NOMO-1 (cell line): ENCODE data around the gene STRIP1.
A peak's percentile ranks its signal among the peaks of the same experiment; 100 is the strongest.

ENCODE experiments used
- DNase-seq, 2 experiments: peaks; one replicate each; lab custom pipeline; 2025; ENCODE audit not compliant: unreplicated experiment in 2 of 2; lab: John Stamatoyannopoulos, UW

The STRIP1 gene

DNA sequence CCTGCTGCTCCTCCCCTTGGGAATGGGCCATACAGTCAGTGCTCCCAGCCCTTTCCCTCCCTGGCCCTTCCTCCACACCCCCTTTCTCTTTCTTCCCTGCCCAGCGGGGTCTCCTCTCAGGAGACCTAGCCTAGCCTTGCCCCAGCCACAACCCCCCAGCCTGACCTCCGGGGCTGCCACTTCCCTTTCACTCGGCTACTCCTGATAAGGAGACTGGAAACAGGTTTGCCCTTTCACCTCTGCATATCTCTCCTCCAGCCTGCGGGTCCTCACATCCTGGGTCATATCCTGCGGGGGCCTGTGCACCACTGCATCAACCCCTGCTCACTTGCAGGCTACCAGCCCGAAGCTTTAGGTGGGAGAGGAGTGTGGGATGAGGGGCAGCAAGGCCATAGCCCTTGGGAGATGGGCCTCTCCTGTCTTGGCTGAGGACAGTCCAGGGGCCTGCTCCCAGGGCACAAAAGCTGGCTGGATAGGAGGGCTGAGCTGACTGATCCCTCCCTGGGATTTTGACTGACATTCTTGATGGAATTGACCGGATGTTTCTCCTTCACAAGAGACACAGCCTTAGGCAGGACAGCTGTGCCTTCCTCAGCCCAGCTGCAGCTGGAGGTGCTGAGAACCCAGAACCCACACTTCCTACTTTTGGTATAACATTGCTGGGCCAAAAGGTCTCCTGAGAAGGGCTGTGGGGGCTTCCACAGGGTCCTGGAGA is 55.3 kb downstream of the STRIP1 start:
- no peak for DNase-seq

DNA sequence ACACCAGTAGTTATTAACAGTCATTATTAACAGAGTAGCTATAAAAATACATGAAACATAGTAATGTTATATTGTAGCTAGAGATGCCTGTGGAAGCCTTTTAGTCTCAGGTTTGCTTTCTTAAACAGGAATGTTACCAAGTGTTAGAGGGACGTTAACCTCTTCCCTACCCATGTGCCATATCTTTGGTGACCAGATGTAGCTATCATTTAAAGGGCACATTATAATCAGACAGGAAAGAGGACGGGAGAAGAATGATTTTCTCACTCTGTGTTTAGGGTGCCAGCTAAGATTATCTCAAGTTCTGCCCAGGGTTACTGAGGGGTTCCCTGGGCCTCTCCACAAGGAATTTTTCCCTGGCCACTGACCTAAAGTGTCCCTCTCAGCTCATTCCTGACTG is 57.0 kb downstream of the STRIP1 start:
- no peak for DNase-seq

DNA sequence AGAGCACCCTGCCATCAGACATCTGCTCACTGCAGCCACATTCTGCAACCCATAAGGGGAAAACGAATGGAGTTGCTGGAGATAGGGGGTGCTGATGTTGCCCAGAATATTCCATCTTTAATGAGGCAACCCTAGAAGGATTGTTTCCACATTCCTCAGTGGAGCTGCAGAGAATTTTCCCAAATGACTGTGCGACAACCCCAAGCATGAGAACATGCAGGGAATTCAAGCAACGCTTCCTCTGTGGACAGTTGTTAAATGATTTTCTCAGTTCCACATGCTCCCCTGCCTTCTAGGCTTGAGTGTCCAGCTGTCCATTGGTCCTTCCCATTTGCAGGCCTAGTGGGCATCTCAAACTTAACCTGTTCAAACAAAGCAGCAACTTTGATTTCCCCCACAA is 57.4 kb downstream of the STRIP1 start:
- DNase-seq = no peak

DNA sequence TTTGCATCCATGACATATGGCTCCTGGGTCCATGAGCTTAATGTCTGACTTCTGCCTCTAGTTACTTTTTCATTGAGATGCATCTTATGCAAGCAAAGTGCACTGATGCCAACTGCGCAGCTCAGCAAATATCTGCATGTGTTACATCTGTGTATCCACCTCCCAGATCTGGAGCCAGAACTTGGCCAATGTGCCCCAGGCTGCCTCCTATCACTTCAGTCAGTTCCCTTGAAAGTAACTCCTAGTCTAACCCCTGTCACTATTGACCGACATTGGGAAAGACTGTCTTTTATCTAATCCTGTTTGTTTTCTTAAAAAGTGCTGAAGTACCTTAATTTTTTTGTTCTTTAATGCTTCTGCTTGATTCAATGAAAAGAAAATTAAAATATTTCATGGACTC is 58.6 kb downstream of the STRIP1 start:
- DNase-seq = no peak

- no peak for DNase-seq
These were observed 60.7 kb downstream of the STRIP1 start for GRCh38 chr1:110094931-110095654.

DNA sequence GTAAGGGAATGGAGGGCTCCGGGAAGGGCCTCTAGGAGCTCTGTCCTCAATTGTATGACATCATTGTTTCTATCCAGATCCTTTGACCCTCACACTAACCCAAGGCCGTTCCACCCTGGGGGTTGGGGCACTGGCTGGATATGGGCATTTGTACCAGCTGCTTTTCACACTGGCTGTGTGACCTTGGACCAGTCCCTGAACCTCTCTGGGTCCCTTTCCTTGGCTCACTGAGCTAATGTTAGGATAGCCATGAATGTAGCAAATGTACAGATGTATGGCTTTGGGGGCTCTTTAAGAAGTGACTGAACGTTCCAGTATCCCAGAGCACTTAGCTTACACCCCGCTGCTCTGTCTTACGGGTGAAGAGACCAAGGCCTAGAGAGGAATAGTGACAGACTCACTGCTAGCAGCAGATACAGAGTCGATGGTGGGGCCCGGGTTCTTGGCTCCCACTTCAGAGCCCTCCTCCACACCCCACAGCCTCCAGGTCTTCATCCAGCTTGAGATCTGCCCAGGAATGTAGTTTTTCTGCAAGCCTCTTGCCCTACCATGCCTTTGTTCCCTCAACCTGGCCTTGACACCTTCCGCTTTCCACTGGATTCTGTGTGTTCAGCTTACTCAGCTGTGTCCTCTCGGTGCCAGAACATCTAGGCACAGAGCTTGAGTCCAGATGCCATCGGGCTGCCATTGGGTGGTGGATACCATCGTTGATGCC is 63.2 kb downstream of the STRIP1 start:
- no peak for DNase-seq

GRCh38 chr1:110098222-110099026 is 64.0 kb downstream of the STRIP1 start:
- DNase-seq = no peak

GRCh38 chr1:110100335-110100734 is 65.9 kb downstream of the STRIP1 start:
- no peak for DNase-seq

DNA sequence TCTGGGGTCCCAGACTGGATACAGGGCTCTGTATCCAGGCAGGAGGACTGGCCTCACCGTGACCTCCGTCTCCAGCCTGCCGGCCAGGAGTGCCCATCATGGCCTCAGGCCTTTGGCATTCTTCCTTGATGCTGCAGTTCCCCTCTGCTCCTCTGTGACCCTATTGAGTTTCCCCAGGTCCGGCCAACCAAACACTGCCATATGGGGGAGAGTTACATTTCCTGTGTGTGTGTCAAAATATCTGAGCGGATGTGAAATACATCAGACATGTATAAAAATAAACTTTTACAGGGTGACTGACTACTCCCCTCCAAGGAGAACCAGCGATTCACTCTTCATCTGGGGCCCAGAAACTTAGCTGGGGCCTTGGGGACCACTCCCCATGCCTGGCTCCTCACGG is 67.7 kb downstream of the STRIP1 start:
- peak; percentile 28 to 29 for DNase-seq
